SK-N-MC (cell line): ENCODE results near the gene FAM210A.

Experiments
- EZH2 ChIP-seq: fragments of 200-600 bp; sonication (generic); IDR thresholded peaks from one replicate; pipeline ENCODE4 v1.6.1; 2017; ENCODE audit warnings: antibody characterized with exemption
- FOXP2 ChIP-seq: optimal IDR thresholded peaks from 2 replicates; pipeline ENCODE3; 2011; ENCODE audit warnings: mild to moderate bottlenecking, moderate library complexity; ENCODE audit not compliant: insufficient read depth; ENCODE audit errors: extremely low read length, control extremely low read depth
- POLR2AphosphoS5 ChIP-seq: IDR thresholded peaks from 2 replicates; pipeline ENCODE4 v1.6.1; 2012; ENCODE audit warnings: mild to moderate bottlenecking, low read depth, low read length, borderline replicate concordance

- no peak for TF ChIP-seq POLR2AphosphoS5
- no peak for TF ChIP-seq EZH2
- no peak for TF ChIP-seq FOXP2
These were observed 101.7 kb downstream of the FAM210A start for GRCh38 chr18:13624563-13625237.
